TTC549 (cell line): ENCODE data around the gene TBCK.
"Not testable (repeated sequence)": the region's sequence is repeated elsewhere in the genome, so short reads cannot be mapped to it uniquely, and the experiment has no call there.

Experiments used
- FAIRE-seq: peaks from 2 replicates; lab custom pipeline; 2012; peaks lifted over from hg19 to GRCh38; lab: Jason Lieb, UNC

The TBCK gene

GRCh38 chr4:106284227-106284626, 31.8 kb downstream of the TBCK start:
- no peak for FAIRE-seq

GRCh38 chr4:106277140-106277675, 38.8 kb downstream of the TBCK start:
- FAIRE-seq = no peak

DNA sequence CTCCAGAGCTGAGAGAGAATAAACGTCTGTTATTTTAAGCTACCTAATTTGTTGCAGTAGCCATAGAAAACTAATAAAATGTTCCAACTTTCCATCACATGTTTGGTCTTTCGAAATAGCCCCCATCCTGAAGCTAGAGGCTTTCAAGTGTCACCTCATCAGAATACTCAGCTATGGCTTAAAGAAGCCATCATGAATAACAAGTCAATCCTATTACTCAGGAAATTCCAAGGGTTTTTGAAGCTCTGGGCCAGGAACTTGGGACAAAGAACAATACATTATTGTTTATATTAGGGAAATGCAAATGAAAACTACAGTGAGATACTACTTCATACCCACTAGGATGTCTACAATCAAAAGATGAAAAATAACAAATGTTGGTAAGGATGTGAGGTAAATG, 42.2 kb downstream of the TBCK start:
- FAIRE-seq = no peak

GRCh38 chr4:106270736-106271135, 45.3 kb downstream of the TBCK start:
- no peak for FAIRE-seq

DNA sequence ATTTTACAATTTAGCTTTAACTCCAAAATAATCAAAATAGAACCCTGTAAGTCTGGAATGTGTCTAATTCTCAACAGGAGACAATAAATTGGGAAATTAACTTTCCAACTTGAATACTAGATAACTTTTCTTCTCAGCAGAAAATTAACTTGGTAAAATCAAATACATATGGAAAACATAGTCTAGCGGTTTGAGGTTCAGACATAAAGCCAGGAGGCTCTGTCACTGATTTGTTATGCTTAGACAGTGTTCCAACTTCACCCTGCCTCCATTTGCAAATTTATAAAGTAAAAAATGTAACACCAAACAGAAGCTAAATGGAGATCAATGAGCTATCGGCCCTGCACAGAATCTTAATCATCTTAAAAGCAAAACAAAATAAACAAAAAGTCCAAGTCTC, 46.3 kb downstream of the TBCK start:
- no peak for FAIRE-seq

- no peak for FAIRE-seq
Observed at GRCh38 chr4:106268786-106269185, 47.2 kb downstream of the TBCK start.

DNA sequence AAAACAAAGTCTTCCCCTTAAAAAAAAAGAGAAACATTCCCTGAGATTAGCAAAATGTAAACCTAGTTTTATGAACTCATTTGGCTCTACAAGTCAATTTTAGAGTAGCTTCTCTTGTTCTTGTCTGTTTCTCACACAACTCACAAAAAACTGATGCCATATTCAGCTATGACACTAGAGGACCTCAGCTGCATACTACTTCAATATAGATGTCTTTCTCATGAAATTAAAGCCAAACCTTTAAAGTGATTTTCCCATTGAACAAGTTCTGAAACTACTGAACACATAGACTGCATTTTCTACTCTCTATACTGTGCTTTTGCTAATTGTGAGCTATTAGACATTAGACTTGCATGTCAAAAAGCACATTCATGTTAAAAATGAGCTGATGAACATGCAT, 49.8 kb downstream of the TBCK start:
- peak; percentile 85 for FAIRE-seq

DNA sequence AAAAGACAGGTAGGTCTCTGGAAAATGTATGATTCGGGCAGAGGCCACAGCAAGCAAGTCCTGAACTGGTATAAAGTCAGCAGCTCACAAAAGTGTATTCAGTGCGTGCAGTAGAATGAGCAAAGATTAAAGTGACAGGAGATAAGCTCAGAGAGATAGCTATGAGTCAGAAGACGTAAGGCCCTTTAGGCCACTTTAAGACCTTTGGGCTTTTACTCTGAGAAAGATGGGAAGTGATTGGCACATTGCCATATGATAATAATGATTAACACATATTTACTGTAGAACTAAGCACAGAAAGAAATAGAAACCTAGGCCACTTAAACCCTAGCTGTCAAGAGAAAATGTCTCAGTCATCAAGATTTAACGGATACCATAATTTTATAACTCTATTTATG, 51.7 kb downstream of the TBCK start:
- FAIRE-seq = no peak

DNA sequence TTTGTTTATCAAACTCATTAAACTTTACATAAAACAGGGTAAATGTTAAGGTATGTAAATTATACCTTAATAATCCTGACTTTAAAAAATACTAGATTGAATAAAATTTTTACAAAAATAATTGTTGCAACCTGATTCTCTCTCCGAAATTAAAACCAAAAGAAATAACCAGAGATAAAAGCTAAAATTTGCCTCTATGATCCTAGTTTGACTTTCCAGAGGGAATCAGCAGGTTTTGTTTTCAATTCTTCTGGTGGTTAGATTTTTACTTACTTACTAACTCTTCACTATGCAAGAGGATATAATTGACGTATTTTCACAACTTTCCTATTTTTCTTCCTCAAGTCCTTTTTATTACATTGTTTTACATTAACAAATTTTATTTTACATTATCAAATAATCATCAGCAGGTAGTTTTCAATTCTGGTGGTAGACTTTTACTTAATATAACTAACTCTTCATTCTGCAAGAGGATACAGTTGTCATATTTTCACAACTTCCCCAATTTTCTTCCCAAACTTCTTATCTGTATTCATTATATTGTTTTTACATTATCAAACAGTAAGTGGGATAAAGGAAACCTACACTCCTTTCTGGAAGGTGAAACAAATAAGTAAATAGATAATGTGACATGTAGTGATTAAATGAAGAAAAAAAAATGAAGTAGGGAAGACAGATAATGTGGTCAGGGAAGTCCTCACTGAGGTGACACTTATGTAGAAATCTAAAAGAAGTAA, 52.2 kb downstream of the TBCK start:
- FAIRE-seq = no peak

GRCh38 chr4:106261980-106262379, 54.0 kb downstream of the TBCK start:
- no peak for FAIRE-seq

GRCh38 chr4:106258145-106259045, 57.6 kb downstream of the TBCK start:
- no peak for FAIRE-seq

DNA sequence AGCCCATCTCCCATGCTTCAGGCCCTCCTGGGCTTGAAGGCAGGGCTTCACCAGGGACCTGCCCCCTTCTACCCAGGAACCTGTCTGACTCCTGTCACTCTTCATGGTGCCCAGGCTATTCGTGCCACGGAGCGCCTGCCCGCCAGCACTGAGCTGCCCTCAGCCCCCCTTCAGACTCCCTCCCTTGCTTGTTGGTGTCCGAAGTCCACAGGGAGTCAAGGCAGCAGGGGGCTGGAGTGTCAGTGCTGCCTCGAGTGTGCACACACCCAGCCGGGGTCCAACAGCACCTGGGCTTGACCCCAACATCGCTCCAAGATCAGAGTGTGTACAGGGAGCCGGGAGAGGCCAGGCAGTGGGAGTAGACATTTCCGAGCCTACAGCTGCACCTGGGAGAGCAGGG, 59.8 kb downstream of the TBCK start:
- FAIRE-seq = no peak

- no peak for FAIRE-seq
Observed at GRCh38 chr4:106255195-106255594, 60.8 kb downstream of the TBCK start.

DNA sequence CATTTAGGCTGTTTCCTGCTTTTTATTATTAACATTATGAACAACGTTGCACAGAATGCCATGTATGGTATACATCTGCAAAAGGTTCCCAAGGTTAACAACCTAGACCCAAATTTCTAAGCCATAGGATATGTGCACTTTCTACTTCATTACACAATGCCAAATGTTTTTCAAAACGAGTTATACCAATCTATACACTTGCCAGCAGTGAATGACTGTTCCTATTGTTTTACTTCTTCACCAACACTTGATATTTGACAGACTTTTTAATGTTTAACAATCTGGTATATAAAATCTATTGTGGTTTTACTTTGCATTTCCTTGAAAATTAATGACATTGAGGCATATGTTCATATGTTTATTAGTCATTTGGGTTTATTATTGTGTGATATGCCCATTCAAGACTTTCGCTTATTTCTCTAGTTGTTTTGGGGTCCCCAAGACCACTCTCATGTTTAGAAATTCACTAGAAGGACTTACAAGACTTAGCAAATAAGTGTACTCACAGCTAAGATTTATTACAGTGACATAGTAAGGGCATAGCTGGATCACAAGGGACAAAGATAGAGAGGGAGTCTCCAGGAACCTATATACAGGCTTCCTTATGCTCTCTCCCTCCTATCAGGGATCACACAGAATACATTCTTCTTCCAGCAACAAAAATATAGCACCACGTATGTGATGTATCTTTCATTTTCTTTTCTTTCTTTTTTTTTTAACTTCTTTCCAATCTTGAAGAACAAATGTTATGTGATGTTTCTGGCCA, 62.5 kb downstream of the TBCK start:
- FAIRE-seq = no peak

DNA sequence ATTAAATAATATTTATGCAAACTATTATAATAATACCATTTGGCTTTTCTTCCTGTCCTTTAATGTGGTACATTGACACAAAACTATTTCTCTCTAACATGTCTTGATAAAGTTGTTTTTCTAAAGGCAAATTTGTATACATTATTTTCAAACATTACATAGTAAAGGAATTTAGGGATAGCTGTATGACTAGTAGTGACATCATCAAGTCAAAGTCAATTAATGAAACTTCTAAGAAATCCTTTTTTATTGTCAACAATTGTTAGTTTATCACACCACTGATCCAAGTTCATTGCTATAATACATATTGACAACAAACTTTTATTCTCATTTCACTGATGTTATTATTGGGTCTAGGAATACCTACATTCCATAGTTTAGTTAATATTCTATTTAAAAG, 68.4 kb downstream of the TBCK start:
- FAIRE-seq = no peak

GRCh38 chr4:106246441-106246840, 69.6 kb downstream of the TBCK start:
- FAIRE-seq = no peak

DNA sequence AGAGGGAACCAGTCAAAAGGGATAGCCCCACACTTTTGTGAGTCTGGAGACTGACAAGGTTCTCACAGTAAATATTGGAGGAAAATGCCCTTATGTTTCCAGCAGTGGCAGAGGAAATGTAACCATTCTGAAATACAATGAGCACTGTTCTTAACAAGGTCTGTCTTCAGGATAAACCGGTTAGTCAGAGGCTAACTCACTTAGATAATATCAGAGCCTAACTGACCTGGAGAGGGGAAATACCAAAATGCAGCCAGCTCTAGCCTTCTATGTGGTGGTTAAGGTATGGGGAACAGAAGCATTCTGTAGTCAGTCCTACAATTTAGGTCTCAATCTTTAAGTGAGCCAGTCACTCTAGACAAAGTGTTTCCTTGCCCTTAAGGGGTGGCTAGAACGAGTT, 70.8 kb downstream of the TBCK start:
- no peak for FAIRE-seq

GRCh38 chr4:106240699-106241098, 75.3 kb downstream of the TBCK start:
- FAIRE-seq = no peak

GRCh38 chr4:106238820-106239420, 77.1 kb downstream of the TBCK start:
- FAIRE-seq = peak; percentile 39

GRCh38 chr4:106231931-106232330, 84.1 kb downstream of the TBCK start:
- no peak for FAIRE-seq

DNA sequence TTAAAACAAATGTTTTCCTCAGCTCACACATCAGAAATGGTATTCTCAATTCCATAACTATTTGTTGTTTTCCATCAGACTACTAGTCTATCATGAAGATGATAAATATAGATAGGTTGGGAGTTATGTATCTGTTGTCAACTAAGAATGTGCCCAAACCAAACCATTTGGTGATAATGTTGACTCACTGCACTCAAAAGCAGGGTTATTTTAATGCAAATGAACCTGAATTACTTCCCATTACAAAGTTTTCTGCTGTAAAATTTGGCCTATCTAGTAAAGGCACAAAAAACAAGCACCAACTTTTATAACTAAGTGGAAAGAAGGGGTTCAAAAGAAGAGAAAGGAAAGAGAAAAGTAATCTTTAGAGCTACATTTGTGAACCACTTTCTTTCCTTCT, 93.5 kb downstream of the TBCK start:
- no peak for FAIRE-seq

- not testable (repeated sequence) for FAIRE-seq
Observed at GRCh38 chr4:106213291-106213690, 102.7 kb downstream of the TBCK start.
